NT2/D1 (cell line): Measurements from ENCODE around the gene FBXO17.

Experiments used
- DNase-seq: peaks from one replicate; pipeline ENCODE4 v3.0.0-alpha.2; 2011; ENCODE audit warnings: low read depth, low spot score
- H3K27me3 ChIP-seq: 2 replicates; pipeline ENCODE4 v1.6.0; 2011; ENCODE audit warnings: mild to moderate bottlenecking; ENCODE audit not compliant: insufficient read length, insufficient read depth
- H3K36me3 ChIP-seq: 2 replicates; pipeline ENCODE4 v1.6.1; 2011; ENCODE audit warnings: mild to moderate bottlenecking, low read length, mixed read lengths; ENCODE audit not compliant: insufficient read depth, insufficient read length
- H3K4me1 ChIP-seq: 2 replicates; pipeline ENCODE4 v1.5.1; 2011; ENCODE audit not compliant: insufficient read depth, insufficient read length
- H3K4me3 ChIP-seq: 2 replicates; pipeline ENCODE4 v1.5.1; 2011; ENCODE audit warnings: low read depth; ENCODE audit not compliant: insufficient read length
- H3K9ac ChIP-seq: 2 replicates; pipeline ENCODE4 v1.6.0; 2011; ENCODE audit warnings: low read depth; ENCODE audit not compliant: insufficient read length
- H3K9me3 ChIP-seq: 2 replicates; pipeline ENCODE4 v1.5.1; 2011; ENCODE audit warnings: mild to moderate bottlenecking, low read length; ENCODE audit not compliant: insufficient read depth
- SUZ12 ChIP-seq: IDR thresholded peaks from 2 replicates; pipeline ENCODE4 v1.6.1; 2011; ENCODE audit not compliant: insufficient read length, insufficient read depth; ENCODE audit errors: extremely low read depth
- YY1 ChIP-seq: IDR thresholded peaks from 2 replicates; pipeline ENCODE4 v1.6.1; 2011; ENCODE audit not compliant: insufficient read length, insufficient read depth
- ZNF274 ChIP-seq: IDR thresholded peaks from 2 replicates; pipeline ENCODE4 v1.6.1; 2011; ENCODE audit warnings: mild to moderate bottlenecking, low read depth, low read length

FBXO17 gene

GRCh38 chr19:38952395-38953165 lies 23.0 kb downstream of the FBXO17 start:
- Histone ChIP-seq H3K36me3 (peaks cover 11% of the 10 kb centered on the region), H3K4me3 (no peak overlapping the region)
- DNase-seq: no peak

GRCh38 chr19:38951187-38951586 lies 24.4 kb downstream of the FBXO17 start:
- no peak for TF ChIP-seq SUZ12
- no peak for TF ChIP-seq ZNF274
- TF ChIP-seq YY1: no peak
- H3K27me3 ChIP-seq: no peaks in the 10 kb centered on the region
- H3K4me3 ChIP-seq: no peak overlapping the region
- no peak overlapping the region for H3K9ac ChIP-seq
- no peaks in the 10 kb centered on the region for H3K9me3 ChIP-seq
- peaks cover 19% of the 10 kb centered on the region for H3K36me3 ChIP-seq
- peaks cover 3% of the 10 kb centered on the region for H3K4me1 ChIP-seq
- DNase-seq: no peak

More at GRCh38 chr19:38952395-38953165, 23.0 kb downstream of the FBXO17 start:
- Histone ChIP-seq H3K9me3 (no peaks in the 10 kb centered on the region), H3K27me3 (no peaks in the 10 kb centered on the region), H3K9ac (no peak overlapping the region), H3K4me1 (peaks cover 3% of the 10 kb centered on the region)
- TF ChIP-seq ZNF274 (no peak), SUZ12 (no peak), YY1 (no peak)

GRCh38 chr19:38949580-38950367 lies 25.8 kb downstream of the FBXO17 start:
- no peaks in the 10 kb centered on the region for H3K27me3 ChIP-seq
- peaks cover 31% of the 10 kb centered on the region for H3K36me3 ChIP-seq
- peak; percentile 74 for DNase-seq

GRCh38 chr19:38946229-38947010 lies 29.1 kb downstream of the FBXO17 start:
- Histone ChIP-seq H3K4me1 (peaks cover 3% of the 10 kb centered on the region), H3K36me3 (peaks cover 46% of the 10 kb centered on the region), H3K4me3 (no peak overlapping the region), H3K9ac (no peak overlapping the region), H3K9me3 (no peaks in the 10 kb centered on the region; the same call in 1 of the 2 replicates), H3K27me3 (no peaks in the 10 kb centered on the region)
- DNase-seq: no peak
- TF ChIP-seq SUZ12: no peak
- no peak for TF ChIP-seq ZNF274
- TF ChIP-seq YY1: no peak

More at GRCh38 chr19:38949580-38950367, 25.8 kb downstream of the FBXO17 start:
- TF ChIP-seq YY1 (no peak), SUZ12 (no peak), ZNF274 (no peak)
- no peaks in the 10 kb centered on the region; the same call in 1 of the 2 replicates for H3K9me3 ChIP-seq
- peaks cover 3% of the 10 kb centered on the region for H3K4me1 ChIP-seq
- peak overlapping the region; percentile 82 for H3K9ac ChIP-seq
- peak overlapping the region; percentile 36 for H3K4me3 ChIP-seq

GRCh38 chr19:38945562-38946228 lies 29.8 kb downstream of the FBXO17 start:
- no peaks in the 10 kb centered on the region for H3K27me3 ChIP-seq
- H3K4me3 ChIP-seq: no peak overlapping the region
- DNase-seq: no peak
- no peaks in the 10 kb centered on the region; the same call in 1 of the 2 replicates for H3K9me3 ChIP-seq
- peaks cover 43% of the 10 kb centered on the region for H3K36me3 ChIP-seq
- H3K4me1 ChIP-seq: peaks cover 3% of the 10 kb centered on the region
- TF ChIP-seq SUZ12 (no peak), YY1 (no peak), ZNF274 (no peak)
- H3K9ac ChIP-seq: no peak overlapping the region

- no peaks in the 10 kb centered on the region; the same call in 1 of the 2 replicates for H3K9me3 ChIP-seq
- no peak overlapping the region for H3K4me3 ChIP-seq
- H3K27me3 ChIP-seq: no peaks in the 10 kb centered on the region
- TF ChIP-seq YY1: no peak
- no peak for TF ChIP-seq ZNF274
- DNase-seq: no peak
- peaks cover 43% of the 10 kb centered on the region for H3K36me3 ChIP-seq
- no peak overlapping the region for H3K9ac ChIP-seq
- H3K4me1 ChIP-seq: peaks cover 1% of the 10 kb centered on the region
Observed at GRCh38 chr19:38944981-38945506, 30.5 kb downstream of the FBXO17 start.
